Measurements from ENCODE around the gene SSBP3.

SSBP3 gene

GRCh38 chr1:54439550-54440223 lies 33.5 kb upstream of the SSBP3 start:
- in situ Hi-C loops (cut with MboI; ENCODE audit: low pct_unique_long_range_greater_than_20kb, low sequenced_read_pairs, unreplicated experiment): no loop called here
- no peak for TF ChIP-seq CTCF (IDR thresholded peaks at IDR 0.05; ENCODE audit: extremely low read depth, insufficient read depth, missing control alignments)
- no peak for DNase-seq (ENCODE audit: low spot score)

DNA sequence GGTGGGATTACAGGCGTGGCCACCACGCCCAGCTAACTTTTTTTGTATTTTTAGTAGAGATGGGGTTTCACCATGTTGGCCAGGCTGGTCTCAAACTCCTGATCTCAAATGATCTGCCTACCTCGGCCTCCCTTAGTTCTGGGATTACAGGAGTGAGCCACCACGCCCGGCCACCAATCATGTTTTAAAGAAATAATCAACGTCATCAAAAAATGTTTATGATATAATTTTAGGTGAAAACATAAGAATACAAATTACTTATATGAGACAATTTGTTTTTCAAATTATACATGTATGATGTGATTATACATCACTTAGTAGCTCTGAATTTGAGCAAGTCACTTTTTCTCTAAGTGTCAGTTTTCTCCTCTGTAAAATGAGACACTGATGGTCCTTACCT lies 31.6 kb upstream of the SSBP3 start:
- in situ Hi-C loops (cut with MboI; ENCODE audit: low pct_unique_long_range_greater_than_20kb, low sequenced_read_pairs, unreplicated experiment): no loop called here
- TF ChIP-seq CTCF (IDR thresholded peaks at IDR 0.05; ENCODE audit: extremely low read depth, insufficient read depth, missing control alignments): no peak
- no peak for DNase-seq (ENCODE audit: low spot score)

GRCh38 chr1:54436826-54437225 lies 30.6 kb upstream of the SSBP3 start:
- no peak for TF ChIP-seq CTCF (IDR thresholded peaks at IDR 0.05; ENCODE audit: extremely low read depth, insufficient read depth, missing control alignments)
- DNase-seq (ENCODE audit: low spot score): no peak
- in situ Hi-C loops (cut with MboI; ENCODE audit: low pct_unique_long_range_greater_than_20kb, low sequenced_read_pairs, unreplicated experiment): no loop called here

DNA sequence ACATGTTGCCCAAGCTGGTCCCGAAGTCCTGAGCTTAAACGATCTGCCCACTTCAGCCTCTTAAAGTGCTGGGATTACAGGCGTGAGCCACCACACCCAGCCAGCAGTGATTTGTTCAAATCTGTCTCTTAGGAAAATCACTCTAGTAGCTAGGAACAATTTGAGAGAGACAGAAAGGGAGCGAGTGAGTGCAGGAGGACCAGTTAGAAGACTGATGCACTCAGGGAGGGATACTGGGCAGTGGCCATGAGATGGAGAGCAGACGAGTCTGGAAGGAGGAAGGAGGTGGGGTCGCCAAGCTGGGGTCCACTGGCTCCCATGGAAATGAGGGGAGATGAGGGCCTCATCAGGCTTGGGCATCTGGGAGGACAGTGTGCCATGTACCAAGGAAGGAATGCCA lies 23.6 kb upstream of the SSBP3 start:
- TF ChIP-seq CTCF (IDR thresholded peaks at IDR 0.05; ENCODE audit: extremely low read depth, insufficient read depth, missing control alignments): no peak
- in situ Hi-C loops (cut with MboI; ENCODE audit: low pct_unique_long_range_greater_than_20kb, low sequenced_read_pairs, unreplicated experiment): no loop called here
- DNase-seq (ENCODE audit: low spot score): no peak

- TF ChIP-seq CTCF (IDR thresholded peaks at IDR 0.05; ENCODE audit: extremely low read depth, insufficient read depth, missing control alignments): no peak
- in situ Hi-C loops (cut with MboI; ENCODE audit: low pct_unique_long_range_greater_than_20kb, low sequenced_read_pairs, unreplicated experiment): no loop called here
- DNase-seq (ENCODE audit: low spot score): no peak
These were observed 22.8 kb upstream of the SSBP3 start for GRCh38 chr1:54428837-54429518.

GRCh38 chr1:54425152-54425584 lies 19.0 kb upstream of the SSBP3 start:
- in situ Hi-C loops (cut with MboI; ENCODE audit: low pct_unique_long_range_greater_than_20kb, low sequenced_read_pairs, unreplicated experiment): no loop called here
- peak; percentile 23 for TF ChIP-seq CTCF (IDR thresholded peaks at IDR 0.05; ENCODE audit: extremely low read depth, insufficient read depth, missing control alignments)
- no peak for DNase-seq (ENCODE audit: low spot score)

Measured in GM13977 (cell line).